Mesenchymal stem cell (in vitro differentiated cells and primary cell): ENCODE results near the gene OR10J4.

Experiments
- DNase-seq: peaks from one replicate; pipeline ENCODE4 v3.0.0-alpha.2; 2013
- H2AFZ ChIP-seq: one replicate; pipeline ENCODE4 v1.6.1; 2013; ENCODE audit warnings: low read depth, mild to moderate bottlenecking, control low read depth, inconsistent platforms, low read length, moderate library complexity
- H2AK5ac ChIP-seq: 2 replicates; pipeline ENCODE4 v1.6.1; 2013; ENCODE audit warnings: low read length, moderate library complexity, mild to moderate bottlenecking, inconsistent platforms; ENCODE audit not compliant: severe bottlenecking
- H2BK120ac ChIP-seq: one replicate; pipeline ENCODE4 v1.6.1; 2013; ENCODE audit warnings: low read depth, mild to moderate bottlenecking, inconsistent platforms, low read length, moderate library complexity
- H2BK12ac ChIP-seq, 2 experiments: one replicate each; pipeline ENCODE4 v1.6.1; 2013; ENCODE audit warnings: inconsistent platforms in 2 of 2, low read length in 2 of 2, mild to moderate bottlenecking in 2 of 2, moderate library complexity in 2 of 2, control low read depth in 1 of 2
- H2BK15ac ChIP-seq: one replicate; pipeline ENCODE4 v1.6.1; 2013; ENCODE audit warnings: mild to moderate bottlenecking, low read depth, inconsistent platforms; ENCODE audit not compliant: poor library complexity, severe bottlenecking
- H2BK5ac ChIP-seq: 2 replicates; pipeline ENCODE4 v1.6.1; 2013; ENCODE audit warnings: low read depth, mild to moderate bottlenecking, low read length, control low read depth, inconsistent platforms; ENCODE audit not compliant: poor library complexity, severe bottlenecking
- H3K14ac ChIP-seq, 2 experiments: one replicate each; pipeline ENCODE4 v1.6.1; 2013; ENCODE audit warnings: inconsistent platforms in 2 of 2, low read length in 2 of 2, control low read depth in 1 of 2, mild to moderate bottlenecking in 1 of 2, moderate library complexity in 1 of 2
- H3K18ac ChIP-seq, 2 experiments: one replicate each; pipeline ENCODE4 v1.6.1; 2013; ENCODE audit warnings: inconsistent platforms in 2 of 2, low read length in 2 of 2, control low read depth in 1 of 2, low read depth in 1 of 2, mild to moderate bottlenecking in 1 of 2
- H3K23ac ChIP-seq, 2 experiments: one replicate each; pipeline ENCODE4 v1.6.1; 2013; ENCODE audit warnings: inconsistent platforms in 2 of 2, low read length in 2 of 2, mild to moderate bottlenecking in 2 of 2, moderate library complexity in 2 of 2, control low read depth in 1 of 2
- H3K27ac ChIP-seq: 2 replicates; pipeline ENCODE4 v1.5.1; 2013; ENCODE audit warnings: mild to moderate bottlenecking, moderate library complexity, low read length, control low read depth, inconsistent platforms; ENCODE audit not compliant: poor library complexity, severe bottlenecking
- H3K27me3 ChIP-seq, 2 experiments: 2 replicates each; pipeline versions ENCODE4 v1.6.1 to v1.7.0; 2013; ENCODE audit warnings: low read length in 2 of 2, mild to moderate bottlenecking in 2 of 2, moderate library complexity in 2 of 2, control low read depth in 1 of 2, inconsistent platforms in 1 of 2; ENCODE audit not compliant: control insufficient read depth in 1 of 2, insufficient read depth in 1 of 2
- H3K36me3 ChIP-seq, 2 experiments: 2 replicates each; pipeline versions ENCODE4 v1.6.1 to v1.7.0; 2013; ENCODE audit warnings: low read length in 2 of 2, control low read depth in 1 of 2, inconsistent platforms in 1 of 2, low read depth in 1 of 2, mild to moderate bottlenecking in 1 of 2; ENCODE audit not compliant: insufficient read depth in 2 of 2, control insufficient read depth in 1 of 2
- H3K4ac ChIP-seq, 2 experiments: one replicate each; pipeline ENCODE4 v1.6.1; 2013; ENCODE audit warnings: inconsistent platforms in 2 of 2, low read length in 2 of 2, mild to moderate bottlenecking in 2 of 2, moderate library complexity in 2 of 2, control low read depth in 1 of 2, low read depth in 1 of 2
- H3K4me1 ChIP-seq: 2 replicates; pipeline ENCODE4 v1.6.1; 2013; ENCODE audit warnings: low read depth, low read length, control low read depth; ENCODE audit not compliant: control insufficient read depth, insufficient read depth
- H3K4me2 ChIP-seq: 2 replicates; pipeline ENCODE4 v1.6.1; 2013; ENCODE audit warnings: low read length, mild to moderate bottlenecking, inconsistent platforms; ENCODE audit not compliant: poor library complexity, severe bottlenecking
- H3K4me3 ChIP-seq, 2 experiments: 2 replicates each; pipeline versions ENCODE4 v1.5.1 to v1.7.0; 2013; ENCODE audit warnings: low read length in 2 of 2, mild to moderate bottlenecking in 2 of 2, control low read depth in 1 of 2, low read depth in 1 of 2; ENCODE audit not compliant: insufficient read depth in 1 of 2
- H3K79me1 ChIP-seq: replicated peaks from 2 replicates; pipeline ENCODE4 v1.6.1; 2013; ENCODE audit warnings: mild to moderate bottlenecking, control low read depth, low read length, inconsistent platforms; ENCODE audit not compliant: poor library complexity, severe bottlenecking
- H3K9ac ChIP-seq: 2 replicates; pipeline ENCODE4 v1.7.0; 2013; ENCODE audit warnings: mild to moderate bottlenecking, low read length, moderate library complexity
- H3K9me3 ChIP-seq: 2 replicates; pipeline ENCODE4 v1.7.0; 2013; ENCODE audit warnings: mild to moderate bottlenecking, low read length; ENCODE audit not compliant: control insufficient read depth
- H4K8ac ChIP-seq: one replicate; pipeline ENCODE4 v1.6.1; 2013; ENCODE audit warnings: inconsistent platforms, mild to moderate bottlenecking, low read length, moderate library complexity
- H4K91ac ChIP-seq: one replicate; pipeline ENCODE4 v1.6.1; 2013; ENCODE audit warnings: mild to moderate bottlenecking, low read length, inconsistent platforms
- WGBS: methylation state at CpG from one replicate; pipeline ENCODE4 v1.1.7; 2013; ENCODE audit warnings: mixed read lengths; 5-methylcytosine and 5-hydroxymethylcytosine counted together

The OR10J4 gene

GRCh38 chr1:159428536-159428935 is 3.5 kb upstream of the OR10J4 start:
- H3K9ac ChIP-seq, result no peak overlapping the region
- peaks cover 2% of the 10 kb centered on the region for H3K9me3 ChIP-seq
- no peak overlapping the region for H4K91ac ChIP-seq
- 64% methylated on average over 3 of the region's 3 CpGs for WGBS
- no peak overlapping the region for H3K27ac ChIP-seq
- DNase-seq, result no peak
- no peak overlapping the region for H3K18ac ChIP-seq
- H3K79me1 ChIP-seq, result no peaks in the 10 kb centered on the region
- H3K36me3 ChIP-seq, result no peaks in the 10 kb centered on the region
- H4K8ac ChIP-seq, result no peak overlapping the region
- no peak overlapping the region for H3K23ac ChIP-seq
- H2BK5ac ChIP-seq, result no peak overlapping the region
- no peak overlapping the region for H2AFZ ChIP-seq
- no peak overlapping the region for H2BK120ac ChIP-seq
- H3K4ac ChIP-seq, result no peak overlapping the region
- H3K4me1 ChIP-seq, result no peaks in the 10 kb centered on the region
- H2BK12ac ChIP-seq, result no peak overlapping the region
- H3K4me3 ChIP-seq, result no peak overlapping the region
- H2BK15ac ChIP-seq, result no peak overlapping the region
- no peak overlapping the region for H3K14ac ChIP-seq
- H3K4me2 ChIP-seq, result no peak overlapping the region
- H2AK5ac ChIP-seq, result no peak overlapping the region
- H3K27me3 ChIP-seq, result no peaks in the 10 kb centered on the region

GRCh38 chr1:159429074-159429861 is 2.7 kb upstream of the OR10J4 start:
- Histone ChIP-seq H2BK12ac (no peak overlapping the region), H3K14ac (no peak overlapping the region), H3K4me3 (no peak overlapping the region), H3K79me1 (no peaks in the 10 kb centered on the region), H3K4me2 (no peak overlapping the region), H2BK5ac (no peak overlapping the region), H4K8ac (no peak overlapping the region), H3K18ac (no peak overlapping the region), H3K4me1 (no peaks in the 10 kb centered on the region), H3K9ac (no peak overlapping the region), H2BK120ac (no peak overlapping the region), H3K23ac (no peak overlapping the region), H3K36me3 (no peaks in the 10 kb centered on the region), H3K4ac (no peak overlapping the region), H2BK15ac (no peak overlapping the region), H2AFZ (no peak overlapping the region), H4K91ac (no peak overlapping the region), H3K27ac (no peak overlapping the region), H3K27me3 (no peaks in the 10 kb centered on the region), H3K9me3 (peaks cover 4% of the 10 kb centered on the region), H2AK5ac (no peak overlapping the region)
- WGBS, result 53% methylated on average over 4 of the region's 4 CpGs
- no peak for DNase-seq

DNA sequence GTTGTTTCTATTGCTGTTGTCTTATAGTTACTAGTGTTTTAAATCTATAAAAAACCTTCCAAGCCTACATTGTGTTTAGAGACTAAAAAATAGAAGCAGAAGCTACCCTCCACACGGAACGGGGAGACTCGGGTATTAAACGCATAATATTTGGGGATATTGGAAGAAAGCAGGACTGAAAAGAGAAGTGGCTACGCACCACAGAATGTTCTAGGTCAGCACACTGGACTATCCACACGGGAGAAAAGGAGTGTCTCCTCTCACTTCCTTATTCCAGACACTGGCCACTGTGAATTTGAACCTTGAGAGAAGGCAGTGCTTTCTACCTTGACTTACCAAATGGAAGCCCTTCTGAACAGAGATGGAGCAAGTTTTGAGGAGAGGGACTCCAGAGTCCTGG is 1.0 kb upstream of the OR10J4 start:
- H2BK12ac ChIP-seq, result no peak overlapping the region

GRCh38 chr1:159436469-159436868 is 4.5 kb downstream of the OR10J4 start:
- no peak overlapping the region for H4K91ac ChIP-seq
- H3K18ac ChIP-seq, result no peak overlapping the region
- no peak overlapping the region for H2BK15ac ChIP-seq
- H3K79me1 ChIP-seq, result no peaks in the 10 kb centered on the region
- H3K9ac ChIP-seq, result no peak overlapping the region
- no peak overlapping the region for H3K4ac ChIP-seq
- no peaks in the 10 kb centered on the region for H3K4me1 ChIP-seq
- no peak overlapping the region for H2BK12ac ChIP-seq
- H3K27me3 ChIP-seq, result no peaks in the 10 kb centered on the region
- no peak overlapping the region for H3K23ac ChIP-seq
- H2BK120ac ChIP-seq, result no peak overlapping the region
- no peak for DNase-seq
- no peak overlapping the region for H2AFZ ChIP-seq
- no peak overlapping the region for H3K4me3 ChIP-seq
- no peak overlapping the region for H3K27ac ChIP-seq
- H3K36me3 ChIP-seq, result no peaks in the 10 kb centered on the region
- no peak overlapping the region for H3K4me2 ChIP-seq
- peaks cover 4% of the 10 kb centered on the region for H3K9me3 ChIP-seq
- H2AK5ac ChIP-seq, result no peak overlapping the region
- no peak overlapping the region for H4K8ac ChIP-seq
- no peak overlapping the region for H3K14ac ChIP-seq
- H2BK5ac ChIP-seq, result no peak overlapping the region
- WGBS, result 42% methylated on average over 1 of the region's 4 CpGs

More for the DNA sequence above, 1.0 kb upstream of the OR10J4 start:
- H3K4me2 ChIP-seq, result no peak overlapping the region
- H3K79me1 ChIP-seq, result no peaks in the 10 kb centered on the region
- no peak overlapping the region for H3K9ac ChIP-seq
- no peaks in the 10 kb centered on the region for H3K36me3 ChIP-seq
- H2BK15ac ChIP-seq, result no peak overlapping the region
- no peaks in the 10 kb centered on the region for H3K27me3 ChIP-seq
- H2AK5ac ChIP-seq, result no peak overlapping the region
- H2BK120ac ChIP-seq, result no peak overlapping the region
- H2AFZ ChIP-seq, result no peak overlapping the region
- no peak overlapping the region for H4K91ac ChIP-seq
- H2BK5ac ChIP-seq, result no peak overlapping the region
- H3K27ac ChIP-seq, result no peak overlapping the region
- H3K14ac ChIP-seq, result no peak overlapping the region
- 72% methylated on average over 6 of the region's 6 CpGs for WGBS
- no peak for DNase-seq
- peaks cover 4% of the 10 kb centered on the region for H3K9me3 ChIP-seq
- no peak overlapping the region for H3K4me3 ChIP-seq
- H4K8ac ChIP-seq, result no peak overlapping the region
- no peaks in the 10 kb centered on the region for H3K4me1 ChIP-seq
- no peak overlapping the region for H3K4ac ChIP-seq
- no peak overlapping the region for H3K23ac ChIP-seq
- no peak overlapping the region for H3K18ac ChIP-seq
